Measurements from ENCODE around the gene KRT84. TPM values are rescaled to one million over a fixed set of nuclear protein-coding genes. Genes with fewer than 3 reads are reported as not detected.

Gene KRT84
- total RNA-seq, 1 donor from 2014 or later: not detected

DNA sequence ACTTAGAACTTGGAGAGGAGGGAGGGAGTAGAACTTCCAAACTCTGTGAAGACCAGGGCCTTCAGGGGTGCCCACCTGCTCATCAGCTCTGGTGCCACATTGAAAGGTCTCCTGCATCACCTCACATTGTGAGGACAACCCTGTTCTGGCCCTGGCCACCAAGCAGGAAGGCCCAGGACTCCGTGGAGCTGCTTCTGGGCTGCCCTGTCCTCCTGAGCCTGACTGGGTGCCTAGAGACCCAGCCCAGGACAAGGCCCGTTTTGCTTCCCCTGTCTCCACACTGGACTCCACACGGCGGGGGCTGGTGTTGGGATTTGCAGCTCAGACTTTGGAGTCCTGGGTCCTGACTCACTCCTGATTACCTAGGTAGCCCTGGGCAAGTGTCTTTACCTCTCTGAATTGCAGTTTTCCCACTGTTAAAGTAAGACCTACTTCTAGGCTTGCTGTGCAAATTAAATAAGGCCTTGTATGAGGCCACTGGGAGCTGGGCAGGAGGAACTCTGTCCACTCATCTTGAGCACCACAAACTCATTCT is 33.2 kb upstream of the KRT84 start:
- DNase-seq (ENCODE audit: low spot score): no peak
- Mint-ChIP-seq H3K27me3 (ENCODE audit: insufficient read depth, low read depth) (peaks cover 6% of the 10 kb centered on the region), H3K4me3 (no peak overlapping the region), H3K27ac (no peak overlapping the region), H3K36me3 (no peaks in the 10 kb centered on the region), H3K4me1 (peaks cover 9% of the 10 kb centered on the region), H3K9me3 (no peaks in the 10 kb centered on the region)
- Histone ChIP-seq H3K36me3 (no peaks in the 10 kb centered on the region), H3K27me3 (no peaks in the 10 kb centered on the region), H3K4me1 (peaks cover 9% of the 10 kb centered on the region), H3K9ac (no peak overlapping the region), H3K4me3 (no peak overlapping the region), H3K4me2 (no peak overlapping the region), H4K20me1 (ENCODE audit: low read depth) (no peaks in the 10 kb centered on the region), H3K9me3 (ENCODE audit: low read depth) (no peaks in the 10 kb centered on the region), H3K79me2 (ENCODE audit: low read depth) (no peaks in the 10 kb centered on the region), H2AFZ (replicated peaks) (no peak overlapping the region), H3F3A (ENCODE audit: low read depth) (no peaks in the 10 kb centered on the region), H3K27ac (no peak overlapping the region)
- TF ChIP-seq EZH2phosphoT487 (IDR thresholded peaks at IDR 0.05) (no peak), EZH2 (IDR thresholded peaks at IDR 0.05) (no peak)
- TF ChIP-seq, protein P1, sequence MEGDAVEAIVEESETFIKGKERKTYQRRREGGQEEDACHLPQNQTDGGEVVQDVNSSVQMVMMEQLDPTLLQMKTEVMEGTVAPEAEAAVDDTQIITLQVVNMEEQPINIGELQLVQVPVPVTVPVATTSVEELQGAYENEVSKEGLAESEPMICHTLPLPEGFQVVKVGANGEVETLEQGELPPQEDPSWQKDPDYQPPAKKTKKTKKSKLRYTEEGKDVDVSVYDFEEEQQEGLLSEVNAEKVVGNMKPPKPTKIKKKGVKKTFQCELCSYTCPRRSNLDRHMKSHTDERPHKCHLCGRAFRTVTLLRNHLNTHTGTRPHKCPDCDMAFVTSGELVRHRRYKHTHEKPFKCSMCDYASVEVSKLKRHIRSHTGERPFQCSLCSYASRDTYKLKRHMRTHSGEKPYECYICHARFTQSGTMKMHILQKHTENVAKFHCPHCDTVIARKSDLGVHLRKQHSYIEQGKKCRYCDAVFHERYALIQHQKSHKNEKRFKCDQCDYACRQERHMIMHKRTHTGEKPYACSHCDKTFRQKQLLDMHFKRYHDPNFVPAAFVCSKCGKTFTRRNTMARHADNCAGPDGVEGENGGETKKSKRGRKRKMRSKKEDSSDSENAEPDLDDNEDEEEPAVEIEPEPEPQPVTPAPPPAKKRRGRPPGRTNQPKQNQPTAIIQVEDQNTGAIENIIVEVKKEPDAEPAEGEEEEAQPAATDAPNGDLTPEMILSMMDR (IDR thresholded peaks at IDR 0.05): no peak

DNA sequence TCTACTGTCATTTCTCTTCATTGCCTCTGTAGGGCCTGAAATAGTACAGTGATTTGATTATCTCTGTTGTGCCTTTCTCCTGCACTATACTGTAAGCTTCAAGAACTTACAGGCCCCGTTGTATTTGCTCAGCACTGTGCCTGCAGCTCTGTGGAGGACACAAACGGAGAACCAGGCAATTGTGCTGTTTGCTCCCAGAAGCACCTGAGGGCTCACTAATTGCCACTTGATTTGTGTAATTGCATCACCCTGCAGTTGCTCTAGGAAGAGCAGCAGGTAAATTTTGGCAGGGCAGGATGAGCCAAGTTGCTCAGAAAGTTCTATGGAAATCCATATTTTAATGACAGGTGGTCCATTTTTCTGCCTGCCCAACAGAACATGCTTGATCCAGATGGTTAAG is 32.3 kb upstream of the KRT84 start:
- no peak overlapping the region for H3K4me3 Mint-ChIP-seq
- H3K27me3 ChIP-seq: no peaks in the 10 kb centered on the region
- no peak overlapping the region for H3K4me3 ChIP-seq
- H3K9me3 ChIP-seq (ENCODE audit: low read depth): no peaks in the 10 kb centered on the region
- H4K20me1 ChIP-seq (ENCODE audit: low read depth): no peaks in the 10 kb centered on the region
- no peaks in the 10 kb centered on the region for H3K36me3 ChIP-seq
- H3K9me3 Mint-ChIP-seq: no peaks in the 10 kb centered on the region
- no peak overlapping the region for H2AFZ ChIP-seq (replicated peaks)
- no peaks in the 10 kb centered on the region for H3K79me2 ChIP-seq (ENCODE audit: low read depth)
- peaks cover under 1% of the 10 kb centered on the region for H3K4me1 ChIP-seq
- no peak overlapping the region for H3K27ac Mint-ChIP-seq
- no peak overlapping the region for H3K4me2 ChIP-seq
- H3F3A ChIP-seq (ENCODE audit: low read depth): no peaks in the 10 kb centered on the region
- no peaks in the 10 kb centered on the region for H3K36me3 Mint-ChIP-seq
- H3K4me1 Mint-ChIP-seq: peaks cover 16% of the 10 kb centered on the region
- H3K9ac ChIP-seq: no peak overlapping the region
- H3K27ac ChIP-seq: no peak overlapping the region
- no peak for TF ChIP-seq EZH2 (IDR thresholded peaks at IDR 0.05)
- TF ChIP-seq, protein P1 (IDR thresholded peaks at IDR 0.05): no peak
- TF ChIP-seq EZH2phosphoT487 (IDR thresholded peaks at IDR 0.05): no peak
- no peak for DNase-seq (ENCODE audit: low spot score)
- H3K27me3 Mint-ChIP-seq (ENCODE audit: insufficient read depth, low read depth): peaks cover 2% of the 10 kb centered on the region

DNA sequence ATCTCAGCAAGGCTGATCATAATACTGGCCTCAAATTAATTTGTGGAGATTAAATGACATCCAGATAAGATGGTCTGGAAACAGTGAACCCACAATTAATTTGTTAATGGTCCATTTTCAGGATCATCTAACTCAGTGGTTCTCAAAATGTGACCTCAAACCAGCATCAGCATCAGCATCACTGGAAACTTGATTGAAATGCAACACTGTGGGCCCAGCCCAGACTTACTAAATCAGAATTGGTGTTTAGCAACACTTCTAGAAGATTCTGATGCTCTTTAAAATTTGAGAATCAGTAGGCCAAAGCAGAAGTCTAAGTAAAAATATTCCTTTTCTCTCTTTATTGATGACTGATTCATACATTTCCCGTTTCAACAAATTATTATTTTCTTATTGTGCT is 31.3 kb upstream of the KRT84 start:
- Mint-ChIP-seq H3K4me3 (no peak overlapping the region), H3K36me3 (no peaks in the 10 kb centered on the region), H3K27ac (no peak overlapping the region), H3K9me3 (no peaks in the 10 kb centered on the region), H3K4me1 (peaks cover 20% of the 10 kb centered on the region), H3K27me3 (ENCODE audit: insufficient read depth, low read depth) (peaks cover 2% of the 10 kb centered on the region)
- H2AFZ ChIP-seq (replicated peaks): no peak overlapping the region
- no peaks in the 10 kb centered on the region for H3K36me3 ChIP-seq
- no peaks in the 10 kb centered on the region for H3K4me1 ChIP-seq
- H4K20me1 ChIP-seq (ENCODE audit: low read depth): no peaks in the 10 kb centered on the region
- no peak for DNase-seq (ENCODE audit: low spot score)
- H3K4me3 ChIP-seq: no peak overlapping the region
- H3F3A ChIP-seq (ENCODE audit: low read depth): no peaks in the 10 kb centered on the region
- no peak overlapping the region for H3K27ac ChIP-seq
- H3K79me2 ChIP-seq (ENCODE audit: low read depth): no peaks in the 10 kb centered on the region
- no peak overlapping the region for H3K4me2 ChIP-seq
- no peaks in the 10 kb centered on the region for H3K27me3 ChIP-seq
- no peaks in the 10 kb centered on the region for H3K9me3 ChIP-seq (ENCODE audit: low read depth)
- H3K9ac ChIP-seq: no peak overlapping the region
- TF ChIP-seq, protein P1 (IDR thresholded peaks at IDR 0.05): no peak
- TF ChIP-seq EZH2 (IDR thresholded peaks at IDR 0.05) (no peak), EZH2phosphoT487 (IDR thresholded peaks at IDR 0.05) (no peak)

Measured in neural progenitor cell (in vitro differentiated cells).